Body of pancreas (tissue), 4 donors: ENCODE measurements around the gene ZDHHC22. TPM values are rescaled to one million over a fixed set of nuclear protein-coding genes. Genes with fewer than 3 reads are reported as not detected.

ENCODE experiments used
- ATAC-seq: fragments of 150-250 bp; one replicate; pipeline ENCODE4 v1.9.1; 2016
- DNase-seq, 4 donors: peaks; one replicate each; pipeline ENCODE4 v3.0.0-alpha.2; 2019
- H3K27ac ChIP-seq, 4 donors: fragments of 200-600 bp; sonication (generic); 1 replicate in 3 of 4; 2 replicates in 1 of 4; pipeline versions ENCODE4 v1.5.1 to v1.6.1; 2016 to 2019; ENCODE audit warnings: mild to moderate bottlenecking in 1 of 4, mixed read lengths in 1 of 4, moderate library complexity in 1 of 4
- H3K27me3 ChIP-seq, 2 donors: fragments of 200-600 bp; sonication (generic); one replicate each; pipeline ENCODE4 v1.6.0; 2016; ENCODE audit warnings: mild to moderate bottlenecking in 1 of 2
- H3K36me3 ChIP-seq, 2 donors: fragments of 200-600 bp; sonication (generic); replicated peaks in 1 of 2; 2 replicates each; pipeline ENCODE4 v1.5.1; 2016; ENCODE audit warnings: low read depth in 2 of 2; ENCODE audit not compliant: insufficient read depth in 1 of 2
- H3K4me1 ChIP-seq: fragments of 200-600 bp; sonication (generic); one replicate; pipeline ENCODE4 v1.6.0; 2016
- H3K4me3 ChIP-seq, 2 donors: fragments of 200-600 bp; sonication (generic); 1 replicate in 1 of 2; 2 replicates in 1 of 2; pipeline ENCODE4 v1.5.1; 2016 to 2019
- H3K9me3 ChIP-seq, 3 donors: fragments of 200-600 bp; sonication (generic); 1 replicate in 2 of 3; 2 replicates in 1 of 3; pipeline ENCODE4 v1.5.1; 2016
- CTCF ChIP-seq, 7 experiments: fragments of 450-650 bp in 4 of 7; fragments of 200-600 bp in 3 of 7; sonication (generic) in 3 of 7; IDR thresholded peaks; one replicate each; pipeline ENCODE4 v1.5.1; 2016 to 2019; ENCODE audit warnings: antibody characterized with exemption in 7 of 7
- POLR2A ChIP-seq, 3 donors: fragments of 450-650 bp; IDR thresholded peaks; one replicate each; pipeline ENCODE4 v1.6.1; 2016; ENCODE audit warnings: antibody characterized with exemption in 3 of 3, mild to moderate bottlenecking in 2 of 3
- WGBS, 2 donors: methylation state at CpG; one replicate each; pipeline ENCODE4 v1.1.5; 2017; 5-methylcytosine and 5-hydroxymethylcytosine counted together
- intact Hi-C: fragments of 100-400 bp; cut with DNase I; formaldehyde crosslinking; loops from one replicate; pipeline ENCODE4 v1.15.1; 2023
- total RNA-seq, 2 donors: library from RNA; depleted of rRNA; stranded (reverse); fragments of >200 nt; gene quantifications; one replicate each; pipeline ENCODE4 v1.1.0, GENCODE V29; 2016

The ZDHHC22 gene
- total RNA-seq, 2 donors from 2014 or later, result not detected

DNA sequence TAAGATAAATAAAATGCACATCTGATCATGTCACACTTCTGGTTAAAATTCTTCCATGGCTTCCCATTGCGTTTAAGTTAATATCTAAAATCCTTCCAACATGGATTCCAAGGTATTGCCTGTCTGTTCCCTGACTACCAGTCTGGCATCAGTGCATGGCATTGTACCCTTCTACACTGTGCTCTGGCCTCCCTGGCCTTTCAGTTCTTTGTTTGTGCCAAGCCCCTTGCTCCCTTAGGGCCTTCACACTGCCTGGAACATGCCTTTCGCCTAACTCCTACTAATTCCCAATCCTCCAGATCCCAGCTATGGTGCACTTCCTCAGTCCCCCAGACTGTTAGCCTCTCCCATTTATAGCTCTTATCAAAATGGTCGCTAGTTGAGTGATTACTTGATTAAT, 37.2 kb downstream of the ZDHHC22 start:
- intact Hi-C loops, result no loop called here
- no peak overlapping the region for H3K27ac ChIP-seq
- TF ChIP-seq CTCF (IDR thresholded peaks at IDR 0.05) (no peak), POLR2A (IDR thresholded peaks at IDR 0.05) (no peak)
- peaks cover 6% of the 10 kb centered on the region for H3K4me1 ChIP-seq
- DNase-seq (no peak), ATAC-seq (no peak)
- no peak overlapping the region for H3K4me3 ChIP-seq
- no peaks in the 10 kb centered on the region for H3K36me3 ChIP-seq
- WGBS, 2 donors, result 68 to 75% methylated on average over 3 of the region's 3 CpGs
- no peaks in the 10 kb centered on the region for H3K9me3 ChIP-seq
- H3K27me3 ChIP-seq, result no peaks in the 10 kb centered on the region

GRCh38 chr14:77103951-77104350, 37.6 kb downstream of the ZDHHC22 start:
- intact Hi-C loops, result no loop called here
- Histone ChIP-seq H3K9me3 (no peaks in the 10 kb centered on the region), H3K4me1 (peaks cover 10% of the 10 kb centered on the region), H3K27ac (no peak overlapping the region), H3K4me3 (no peak overlapping the region), H3K36me3 (no peaks in the 10 kb centered on the region), H3K27me3 (no peaks in the 10 kb centered on the region)
- no peak for ATAC-seq
- WGBS, 2 donors, result 75 to 82% methylated on average over 6 of the region's 6 CpGs
- no peak for DNase-seq
- TF ChIP-seq CTCF (IDR thresholded peaks at IDR 0.05) (no peak), POLR2A (IDR thresholded peaks at IDR 0.05) (no peak)

DNA sequence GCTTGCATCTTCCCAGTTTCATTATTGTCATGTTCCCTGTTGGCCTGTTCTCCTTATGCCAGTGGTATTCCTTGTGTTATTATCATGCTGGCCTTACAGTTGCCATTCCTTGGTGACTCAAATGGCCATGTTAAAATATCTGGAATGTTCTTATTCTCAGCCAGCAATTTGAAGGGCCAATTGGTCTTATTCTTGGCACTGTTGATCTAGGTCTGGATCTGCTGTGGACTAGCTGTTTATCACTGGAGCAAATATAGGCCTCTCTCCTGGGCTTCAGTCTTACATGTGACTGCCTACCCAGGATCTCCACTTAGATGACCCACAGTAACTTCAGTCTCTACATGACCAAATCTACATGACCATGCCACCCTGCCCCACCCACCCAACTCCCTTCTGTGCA, 38.1 kb downstream of the ZDHHC22 start:
- Histone ChIP-seq H3K27me3 (no peaks in the 10 kb centered on the region), H3K36me3 (no peaks in the 10 kb centered on the region), H3K4me3 (no peak overlapping the region), H3K27ac (no peak overlapping the region), H3K4me1 (peaks cover 12% of the 10 kb centered on the region), H3K9me3 (no peaks in the 10 kb centered on the region)
- no peak for DNase-seq
- no peak for TF ChIP-seq CTCF (IDR thresholded peaks at IDR 0.05)
- TF ChIP-seq POLR2A (IDR thresholded peaks at IDR 0.05), result no peak
- no peak for ATAC-seq
- intact Hi-C loops, result no loop called here

DNA sequence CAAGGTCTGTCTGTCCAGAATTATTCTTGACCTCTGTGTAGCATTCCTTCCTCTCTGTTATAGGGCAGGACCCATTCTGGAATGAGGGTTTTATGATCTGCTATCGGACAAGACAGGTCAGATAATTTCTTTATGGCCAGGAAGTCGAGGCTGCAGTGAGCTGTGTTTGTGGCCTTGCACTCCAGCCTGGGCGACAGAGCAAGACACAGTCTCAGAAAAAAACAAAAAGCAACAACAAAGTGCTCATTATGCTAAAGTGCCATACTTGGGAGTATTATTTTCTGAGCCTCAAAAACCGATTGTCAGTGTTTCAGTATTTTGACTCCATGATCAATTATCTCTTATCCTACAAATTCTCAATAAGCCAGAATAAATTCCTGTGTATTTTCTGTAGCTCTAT, 39.4 kb downstream of the ZDHHC22 start:
- Histone ChIP-seq H3K27me3 (no peaks in the 10 kb centered on the region), H3K36me3 (no peaks in the 10 kb centered on the region), H3K4me3 (no peak overlapping the region), H3K9me3 (no peaks in the 10 kb centered on the region), H3K4me1 (peaks cover 14% of the 10 kb centered on the region), H3K27ac (no peak overlapping the region)
- no peak for TF ChIP-seq CTCF (IDR thresholded peaks at IDR 0.05)
- TF ChIP-seq POLR2A (IDR thresholded peaks at IDR 0.05), result no peak
- DNase-seq, result no peak
- WGBS, 2 donors, result 55 to 62% methylated on average over 4 of the region's 4 CpGs
- intact Hi-C loops, result no loop called here
- ATAC-seq, result no peak

GRCh38 chr14:77100961-77101360, 40.6 kb downstream of the ZDHHC22 start:
- TF ChIP-seq POLR2A (IDR thresholded peaks at IDR 0.05), result no peak
- no peak for TF ChIP-seq CTCF (IDR thresholded peaks at IDR 0.05)
- Histone ChIP-seq H3K36me3 (no peaks in the 10 kb centered on the region), H3K4me1 (peaks cover 21% of the 10 kb centered on the region), H3K27me3 (no peaks in the 10 kb centered on the region), H3K27ac (no peak overlapping the region), H3K4me3 (no peak overlapping the region), H3K9me3 (no peaks in the 10 kb centered on the region)
- intact Hi-C loops, result no loop called here
- ATAC-seq, result no peak
- DNase-seq, result no peak
- 70 to 76% methylated on average over 3 of the region's 3 CpGs for WGBS, 2 donors
